SIG-M5 treated with dmso at 0.1 percent for 504 hours (cell line): ENCODE results near the gene CFAP161.

Experiments used
- DNase-seq: peaks from one replicate; lab custom pipeline; 2025; ENCODE audit not compliant: unreplicated experiment; lab: John Stamatoyannopoulos, UW

The CFAP161 gene

GRCh38 chr15:81133782-81134461, at the start of gene CFAP161:
Gene CFAP161, plus strand, starts transcription at chr15:81134270. Its CDS starts 60 bp downstream, at chr15:81134330.
- DNase-seq: no peak

GRCh38 chr15:81084716-81085115, 49.4 kb upstream of the CFAP161 start:
- DNase-seq: no peak

- DNase-seq: no peak
Observed at GRCh38 chr15:81085213-81085612, 48.9 kb upstream of the CFAP161 start.

- DNase-seq: no peak
Observed at GRCh38 chr15:81085898-81086297, 48.2 kb upstream of the CFAP161 start.

- DNase-seq: no peak
Observed at GRCh38 chr15:81087066-81087465, 47.0 kb upstream of the CFAP161 start.

GRCh38 chr15:81087694-81088093, 46.4 kb upstream of the CFAP161 start:
- DNase-seq: no peak

GRCh38 chr15:81088470-81089013, 45.5 kb upstream of the CFAP161 start:
- DNase-seq: no peak

GRCh38 chr15:81091889-81092558, 42.0 kb upstream of the CFAP161 start:
- no peak for DNase-seq

- no peak for DNase-seq
Observed at GRCh38 chr15:81092559-81092902, 41.5 kb upstream of the CFAP161 start.

- DNase-seq: no peak
Observed at GRCh38 chr15:81093961-81094360, 40.1 kb upstream of the CFAP161 start.

- no peak for DNase-seq
Observed at GRCh38 chr15:81095690-81096365, 38.2 kb upstream of the CFAP161 start.

- no peak for DNase-seq
Observed at GRCh38 chr15:81096398-81096797, 37.7 kb upstream of the CFAP161 start.

- no peak for DNase-seq
Observed at GRCh38 chr15:81097116-81097889, 36.8 kb upstream of the CFAP161 start.

GRCh38 chr15:81097890-81098280, 36.2 kb upstream of the CFAP161 start:
- no peak for DNase-seq

GRCh38 chr15:81098349-81098748, 35.7 kb upstream of the CFAP161 start:
- DNase-seq: no peak

- no peak for DNase-seq
Observed at GRCh38 chr15:81098861-81099651, 35.0 kb upstream of the CFAP161 start.

- DNase-seq: no peak
Observed at GRCh38 chr15:81101894-81102815, 31.9 kb upstream of the CFAP161 start.

GRCh38 chr15:81103857-81104256, 30.2 kb upstream of the CFAP161 start:
- DNase-seq: no peak

- DNase-seq: no peak
Observed at GRCh38 chr15:81105545-81105944, 28.5 kb upstream of the CFAP161 start.
